ENCODE measurements around the gene MYOCOS. TPM values are rescaled to one million over a fixed set of nuclear protein-coding genes. Genes with fewer than 3 reads are reported as not detected.
"Not testable (repeated sequence)": the region's sequence is repeated elsewhere in the genome, so short reads cannot be mapped to it uniquely, and the experiment has no call there.

The MYOCOS gene
- total RNA-seq, 1 donor from 2014 or later: not detected

GRCh38 chr1:171606402-171606941 lies 15.6 kb upstream of the MYOCOS start:
- no peak for DNase-seq (ENCODE audit: low read depth)
- TF ChIP-seq CTCF (conservative IDR thresholded peaks at IDR 0.05; ENCODE audit: low read depth, low read length): no peak

DNA sequence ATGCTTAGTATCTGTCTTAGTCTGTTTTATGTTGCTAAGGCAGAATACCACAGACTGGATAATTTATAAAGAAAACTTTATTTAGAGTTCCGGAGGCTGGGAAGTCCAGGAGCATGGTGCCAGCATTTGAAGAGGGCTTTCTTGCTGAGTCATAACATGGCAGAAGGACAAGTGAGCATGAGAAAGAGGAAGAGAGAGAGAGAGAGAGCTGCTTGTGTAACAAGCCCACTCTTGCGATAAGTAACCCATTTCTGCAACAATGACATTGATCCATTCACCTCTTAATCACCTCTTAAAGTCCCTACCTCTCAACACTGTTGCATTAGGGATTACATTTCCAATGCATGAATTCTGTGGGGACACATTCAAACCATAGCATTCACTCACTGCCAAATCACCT lies 11.7 kb upstream of the MYOCOS start:
- H3K4me3 ChIP-seq (ENCODE audit: low read depth, low read length): no peak overlapping the region
- peak; percentile 81 for DNase-seq (ENCODE audit: low read depth)
- TF ChIP-seq CTCF (conservative IDR thresholded peaks at IDR 0.05; ENCODE audit: low read depth, low read length): no peak

More at GRCh38 chr1:171606402-171606941, 15.6 kb upstream of the MYOCOS start:
- H3K4me3 ChIP-seq (ENCODE audit: low read depth, low read length): no peak overlapping the region

DNA sequence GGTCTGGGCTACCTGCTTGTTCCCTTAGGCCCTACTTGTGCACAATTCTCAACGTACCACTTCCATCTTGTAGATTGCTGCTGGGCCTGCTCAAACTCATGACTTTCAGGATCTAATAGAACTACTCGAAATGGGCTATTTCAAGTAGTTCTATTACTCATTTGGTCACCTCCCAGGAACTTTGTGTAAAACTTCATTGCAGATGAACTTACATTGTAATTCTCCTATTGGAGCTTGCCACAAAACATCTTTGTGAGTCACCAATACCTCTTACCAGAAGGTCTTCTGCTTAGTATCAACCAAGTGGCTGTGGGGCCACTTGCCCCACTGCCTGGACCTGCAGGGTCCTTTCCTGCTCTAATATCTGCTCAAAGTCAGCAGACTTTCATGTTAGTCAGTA lies 10.7 kb upstream of the MYOCOS start:
- DNase-seq (ENCODE audit: low read depth): no peak

DNA sequence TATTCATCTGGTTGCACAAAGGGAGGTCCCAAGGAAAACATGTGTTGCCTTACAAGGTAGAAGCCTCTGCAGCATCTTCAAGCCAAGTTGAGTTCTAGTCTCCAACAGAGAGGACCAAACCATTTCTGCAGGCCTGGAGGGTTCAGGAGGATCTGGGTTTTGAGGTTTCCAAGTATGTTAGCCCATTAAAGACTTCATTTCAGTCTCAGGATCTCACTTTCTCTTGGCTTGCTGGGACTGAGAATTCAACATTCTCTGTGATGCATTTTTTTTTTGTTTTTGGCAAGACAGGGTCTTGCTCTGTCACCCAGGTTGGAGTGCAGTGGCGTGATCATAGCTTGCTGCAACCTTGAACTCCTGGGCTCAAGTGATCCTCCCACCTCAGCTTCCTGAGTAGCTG lies 8.8 kb upstream of the MYOCOS start:
- no peak for DNase-seq (ENCODE audit: low read depth)
- H3K4me3 ChIP-seq (ENCODE audit: low read depth, low read length): no peak overlapping the region
- TF ChIP-seq CTCF (conservative IDR thresholded peaks at IDR 0.05; ENCODE audit: low read depth, low read length): no peak

More for the DNA sequence above, 10.7 kb upstream of the MYOCOS start:
- no peak for TF ChIP-seq CTCF (conservative IDR thresholded peaks at IDR 0.05; ENCODE audit: low read depth, low read length)
- H3K4me3 ChIP-seq (ENCODE audit: low read depth, low read length): no peak overlapping the region

GRCh38 chr1:171615122-171615906 lies 6.7 kb upstream of the MYOCOS start:
- not testable (repeated sequence) for DNase-seq (ENCODE audit: low read depth); H3K4me3 ChIP-seq (ENCODE audit: low read depth, low read length)

DNA sequence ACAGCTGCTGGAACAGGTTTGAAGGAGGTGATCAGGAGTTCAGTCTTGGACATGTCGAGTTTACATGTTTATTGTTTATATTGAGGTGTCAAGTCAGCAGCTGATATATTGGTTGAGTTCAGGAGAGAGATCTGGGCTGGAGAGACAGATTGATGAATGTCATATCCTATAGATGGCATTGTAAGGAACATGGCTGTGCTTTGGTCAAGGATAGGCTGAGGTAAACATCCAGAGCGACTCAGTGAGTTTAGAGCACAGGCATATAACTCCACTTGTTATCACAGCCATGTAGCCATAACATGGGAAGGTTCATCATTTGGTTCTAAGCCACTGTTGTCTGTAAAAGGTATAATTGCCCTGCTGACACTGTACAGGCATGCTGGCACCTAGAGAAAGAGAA lies 5.5 kb upstream of the MYOCOS start:
- no peak overlapping the region for H3K4me3 ChIP-seq (ENCODE audit: low read depth, low read length)
- no peak for DNase-seq (ENCODE audit: low read depth)
- TF ChIP-seq CTCF (conservative IDR thresholded peaks at IDR 0.05; ENCODE audit: low read depth, low read length): no peak

- H3K4me3 ChIP-seq (ENCODE audit: low read depth, low read length): no peak overlapping the region
- no peak for TF ChIP-seq CTCF (conservative IDR thresholded peaks at IDR 0.05; ENCODE audit: low read depth, low read length)
- no peak for DNase-seq (ENCODE audit: low read depth)
Measured at GRCh38 chr1:171623651-171624331, 1.7 kb downstream of the MYOCOS start.

Measured in epithelial cell of proximal tubule (primary cell).